Glutamatergic neuron (in vitro differentiated cells): ENCODE data around the gene SNTN. TPM values are rescaled to one million over a fixed set of nuclear protein-coding genes. Genes with fewer than 3 reads are reported as not detected.

Experiments used
- DNase-seq: peaks from one replicate; pipeline ENCODE4 v3.0.0; 2022
- H3K27ac Mint-ChIP-seq: one replicate; pipeline ENCODE4 v1.8.0; 2020; ENCODE audit warnings: mild to moderate bottlenecking, mixed read lengths, inconsistent platforms; ENCODE audit not compliant: unreplicated experiment
- H3K27me3 Mint-ChIP-seq: one replicate; pipeline ENCODE4 v1.8.0; 2020; ENCODE audit warnings: mild to moderate bottlenecking, moderate library complexity, mixed read lengths, inconsistent platforms; ENCODE audit not compliant: unreplicated experiment
- H3K36me3 Mint-ChIP-seq: one replicate; pipeline ENCODE4 v1.8.0; 2020; ENCODE audit warnings: mild to moderate bottlenecking, mixed read lengths, inconsistent platforms; ENCODE audit not compliant: unreplicated experiment
- H3K4me1 Mint-ChIP-seq: one replicate; pipeline ENCODE4 v1.8.0; 2020; ENCODE audit warnings: mild to moderate bottlenecking, low read depth, mixed read lengths, inconsistent platforms; ENCODE audit not compliant: unreplicated experiment
- H3K4me3 Mint-ChIP-seq: one replicate; pipeline ENCODE4 v1.8.0; 2020; ENCODE audit warnings: mild to moderate bottlenecking, mixed read lengths, inconsistent platforms; ENCODE audit not compliant: unreplicated experiment
- H3K9me3 Mint-ChIP-seq: one replicate; pipeline ENCODE4 v1.8.0; 2020; ENCODE audit warnings: mild to moderate bottlenecking, moderate library complexity, mixed read lengths, inconsistent platforms; ENCODE audit not compliant: unreplicated experiment
- CTCF ChIP-seq: fragments of 200-600 bp; sonication (generic); IDR thresholded peaks from one replicate; pipeline ENCODE4 v1.5.0; 2021; ENCODE audit not compliant: partially characterized antibody, unreplicated experiment
- total RNA-seq: library from RNA; stranded (reverse); fragmentation: NEBNext Ultra II Directional; extraction: Animal tissue kit (Norgen Biotek cat#: 25700); gene quantifications from one replicate; pipeline ENCODE4 v1.2.1, GENCODE V29; 2021; ENCODE audit not compliant: unreplicated experiment

The SNTN gene
- total RNA-seq, 1 donor from 2014 or later: not detected

- no peak for DNase-seq
- Mint-ChIP-seq H3K4me1 (no peaks in the 10 kb centered on the region), H3K36me3 (no peaks in the 10 kb centered on the region), H3K27me3 (no peaks in the 10 kb centered on the region), H3K27ac (no peak overlapping the region), H3K9me3 (no peaks in the 10 kb centered on the region), H3K4me3 (no peak overlapping the region)
- TF ChIP-seq CTCF: no peak
Observed at GRCh38 chr3:63613561-63613960, 38.9 kb upstream of the SNTN start.

- Mint-ChIP-seq H3K9me3 (no peaks in the 10 kb centered on the region), H3K36me3 (no peaks in the 10 kb centered on the region), H3K4me1 (peaks cover 2% of the 10 kb centered on the region), H3K27me3 (peaks cover 2% of the 10 kb centered on the region), H3K27ac (no peak overlapping the region), H3K4me3 (no peak overlapping the region)
- DNase-seq: no peak
- no peak for TF ChIP-seq CTCF
Observed at GRCh38 chr3:63617391-63617790, 35.1 kb upstream of the SNTN start.

GRCh38 chr3:63624941-63625560, 27.4 kb upstream of the SNTN start:
- no peaks in the 10 kb centered on the region for H3K9me3 Mint-ChIP-seq
- no peak for DNase-seq
- H3K4me1 Mint-ChIP-seq: peaks cover 10% of the 10 kb centered on the region

GRCh38 chr3:63631670-63632069, 20.8 kb upstream of the SNTN start:
- Mint-ChIP-seq H3K4me1 (no peaks in the 10 kb centered on the region), H3K9me3 (no peaks in the 10 kb centered on the region), H3K4me3 (no peak overlapping the region), H3K36me3 (peaks cover 4% of the 10 kb centered on the region), H3K27me3 (no peaks in the 10 kb centered on the region), H3K27ac (no peak overlapping the region)
- DNase-seq: no peak
- no peak for TF ChIP-seq CTCF

More at GRCh38 chr3:63624941-63625560, 27.4 kb upstream of the SNTN start:
- no peak overlapping the region for H3K4me3 Mint-ChIP-seq
- H3K36me3 Mint-ChIP-seq: no peaks in the 10 kb centered on the region
- no peak for TF ChIP-seq CTCF
- H3K27me3 Mint-ChIP-seq: peaks cover 2% of the 10 kb centered on the region
- H3K27ac Mint-ChIP-seq: no peak overlapping the region

GRCh38 chr3:63635186-63635585, 17.3 kb upstream of the SNTN start:
- no peak overlapping the region for H3K27ac Mint-ChIP-seq
- no peak overlapping the region for H3K4me3 Mint-ChIP-seq
- H3K36me3 Mint-ChIP-seq: peaks cover 6% of the 10 kb centered on the region
- H3K9me3 Mint-ChIP-seq: no peaks in the 10 kb centered on the region
- H3K4me1 Mint-ChIP-seq: no peaks in the 10 kb centered on the region
- no peak for TF ChIP-seq CTCF
- H3K27me3 Mint-ChIP-seq: no peaks in the 10 kb centered on the region
- no peak for DNase-seq
